ENCODE results near the gene LPCAT1.
"Not testable (repeated sequence)": the region's sequence is repeated elsewhere in the genome, so short reads cannot be mapped to it uniquely, and the experiment has no call there.

LPCAT1 gene

DNA sequence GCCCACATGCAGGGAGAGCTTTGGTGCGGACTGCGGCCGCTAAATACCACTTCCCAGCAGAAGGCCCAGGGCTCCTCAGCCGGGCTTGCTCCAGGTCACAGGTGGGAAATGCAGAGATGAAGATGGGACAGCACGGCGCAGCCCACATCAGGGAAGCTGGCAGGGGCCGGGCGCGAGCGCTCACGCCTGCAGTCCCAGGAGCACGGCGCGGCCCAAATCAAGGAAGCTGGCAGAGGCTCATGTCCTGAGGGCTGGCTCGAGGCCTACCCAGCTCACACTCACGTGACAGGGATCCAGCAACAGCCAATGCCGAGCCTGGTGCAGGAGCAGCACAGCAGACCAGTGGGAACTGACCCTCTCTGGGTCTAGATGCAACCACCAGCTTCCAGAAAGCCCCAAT lies 16.3 kb downstream of the LPCAT1 start:
- H3K9me3 ChIP-seq (ENCODE audit: control insufficient read depth, insufficient read depth, low read length) = no peaks in the 10 kb centered on the region
- no peak overlapping the region for H3K4me3 ChIP-seq (ENCODE audit: low read depth, low read length)
- H3K36me3 ChIP-seq (ENCODE audit: control insufficient read depth, insufficient read depth, low read length) = peaks cover 49% of the 10 kb centered on the region
- no peaks in the 10 kb centered on the region for H3K27me3 ChIP-seq (ENCODE audit: control insufficient read depth, insufficient read depth, low read length)
- peaks cover 11% of the 10 kb centered on the region for H3K4me1 ChIP-seq (ENCODE audit: control insufficient read depth, insufficient read depth, low read length)
- peak overlapping the region; percentile 26 for H3K9ac ChIP-seq (ENCODE audit: low read depth, low read length)

DNA sequence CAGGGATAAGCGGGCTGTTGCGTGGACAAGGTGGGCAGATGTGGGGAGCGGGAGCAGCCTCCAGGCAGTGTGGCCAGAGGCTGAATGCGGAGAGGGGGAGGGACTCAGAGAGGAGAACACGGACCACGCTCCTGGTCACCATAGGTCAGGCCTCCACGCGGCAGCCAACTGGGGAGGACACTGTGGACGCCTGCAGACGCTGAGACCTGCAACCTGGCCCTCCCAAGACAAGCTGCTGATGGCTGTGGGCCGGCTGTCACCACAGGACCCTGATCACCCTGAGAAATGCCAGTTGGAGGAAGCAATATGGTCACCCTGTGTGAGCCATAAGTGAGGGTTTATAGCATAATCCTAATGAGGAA lies 16.8 kb downstream of the LPCAT1 start:
- Histone ChIP-seq H3K9me3 (ENCODE audit: control insufficient read depth, insufficient read depth, low read length) (no peaks in the 10 kb centered on the region), H3K36me3 (ENCODE audit: control insufficient read depth, insufficient read depth, low read length) (peaks cover 44% of the 10 kb centered on the region), H3K4me1 (ENCODE audit: control insufficient read depth, insufficient read depth, low read length) (peaks cover 11% of the 10 kb centered on the region), H3K27me3 (ENCODE audit: control insufficient read depth, insufficient read depth, low read length) (no peaks in the 10 kb centered on the region), H3K9ac (ENCODE audit: low read depth, low read length) (peak overlapping the region; percentile 32), H3K4me3 (ENCODE audit: low read depth, low read length) (no peak overlapping the region)

DNA sequence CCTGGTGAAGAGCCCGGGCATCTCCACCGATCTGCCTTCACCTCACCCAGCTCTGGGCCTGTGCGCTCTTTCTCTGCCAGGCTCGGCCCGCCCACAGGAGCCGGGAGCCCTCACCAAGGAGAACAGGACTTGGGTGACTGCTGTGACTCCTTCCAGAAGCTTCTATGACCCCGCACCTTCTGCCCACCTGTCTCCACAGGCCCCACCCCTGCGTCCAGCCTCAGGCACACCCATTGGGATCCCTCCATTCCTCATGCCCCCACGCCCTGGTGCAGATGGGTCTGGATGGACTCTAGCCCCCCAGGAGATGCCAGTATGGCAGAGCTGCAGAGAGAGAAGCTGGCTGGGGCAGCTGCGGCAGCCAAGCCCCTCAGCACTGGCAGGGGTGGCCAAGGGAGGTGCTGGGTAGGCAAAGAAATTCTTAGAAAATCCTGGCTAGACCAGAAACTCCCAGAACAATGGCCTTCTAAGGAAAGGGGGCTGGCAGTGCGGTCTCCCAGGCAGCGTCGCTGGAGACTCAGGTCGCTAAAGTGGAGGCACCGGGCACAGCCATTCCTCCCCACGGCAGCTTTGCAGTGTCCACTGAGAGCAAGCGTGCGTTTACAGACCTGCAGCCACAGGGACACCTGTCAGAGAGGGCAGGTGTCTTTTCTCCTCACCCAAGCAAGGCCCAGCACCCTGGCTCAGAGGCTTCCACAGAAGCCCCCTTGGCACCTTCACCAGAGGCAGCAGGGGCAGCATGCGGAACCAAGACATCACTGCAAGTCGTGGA lies 17.3 kb downstream of the LPCAT1 start:
- peaks cover 11% of the 10 kb centered on the region for H3K4me1 ChIP-seq (ENCODE audit: control insufficient read depth, insufficient read depth, low read length)
- no peaks in the 10 kb centered on the region for H3K27me3 ChIP-seq (ENCODE audit: control insufficient read depth, insufficient read depth, low read length)
- H3K36me3 ChIP-seq (ENCODE audit: control insufficient read depth, insufficient read depth, low read length) = peaks cover 42% of the 10 kb centered on the region
- no peak overlapping the region for H3K4me3 ChIP-seq (ENCODE audit: low read depth, low read length)
- H3K9ac ChIP-seq (ENCODE audit: low read depth, low read length) = peak overlapping the region; percentile 32
- no peaks in the 10 kb centered on the region for H3K9me3 ChIP-seq (ENCODE audit: control insufficient read depth, insufficient read depth, low read length)

DNA sequence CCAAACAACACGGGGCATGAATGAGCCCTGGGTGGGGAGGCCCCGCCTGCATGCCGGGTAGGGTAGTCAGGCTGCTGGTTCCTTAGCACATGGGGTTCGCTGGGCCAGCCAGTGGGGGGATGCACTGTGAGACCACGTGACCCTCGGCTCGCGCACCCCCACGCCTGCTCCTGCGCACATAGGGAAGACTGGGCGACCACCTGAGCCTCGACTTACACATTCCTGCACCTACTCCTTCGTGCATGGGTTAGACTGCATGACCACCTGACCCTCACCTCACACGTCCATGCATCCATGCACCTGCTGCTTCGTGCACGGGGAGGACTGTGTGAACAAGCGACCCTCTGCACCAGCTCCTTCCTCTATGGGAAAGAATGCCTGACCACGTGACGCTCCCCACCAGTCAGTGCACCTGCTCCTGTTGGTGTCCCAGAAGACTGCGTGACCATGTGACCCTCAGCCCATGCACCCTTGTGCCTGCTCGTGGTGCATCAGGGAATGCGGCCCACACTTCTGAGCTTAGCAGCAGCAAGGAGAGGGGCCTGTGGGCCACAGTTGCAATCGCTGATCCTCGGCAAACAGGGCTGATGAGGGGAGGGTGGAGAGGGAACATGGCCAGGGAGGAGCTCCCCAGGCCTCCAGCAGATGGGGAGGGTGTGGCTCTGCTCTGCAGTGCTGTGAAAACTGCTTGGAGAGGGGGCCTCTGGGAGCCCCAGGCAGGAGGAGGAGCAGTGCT lies 18.1 kb downstream of the LPCAT1 start:
- peaks cover 41% of the 10 kb centered on the region for H3K36me3 ChIP-seq (ENCODE audit: control insufficient read depth, insufficient read depth, low read length)
- no peak overlapping the region for H3K9ac ChIP-seq (ENCODE audit: low read depth, low read length)

DNA sequence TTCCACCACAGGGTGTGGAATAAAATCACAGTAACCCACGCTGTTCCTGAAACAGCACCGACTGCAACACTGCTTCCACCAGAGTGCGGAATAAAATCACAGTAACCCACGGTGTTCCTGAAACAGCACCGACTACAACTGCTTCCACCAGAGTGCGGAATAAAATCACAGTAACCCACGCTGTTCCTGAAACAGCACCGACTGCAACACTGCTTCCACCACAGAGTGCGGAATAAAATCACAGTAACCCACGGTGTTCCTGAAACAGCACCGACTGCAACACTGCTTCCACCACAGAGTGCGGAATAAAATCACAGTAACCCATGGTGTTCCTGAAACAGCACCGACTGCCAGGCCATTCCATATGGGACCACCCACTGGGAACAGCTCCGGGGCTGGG lies 18.7 kb downstream of the LPCAT1 start:
- H3K9me3 ChIP-seq (ENCODE audit: control insufficient read depth, insufficient read depth, low read length); H3K9ac ChIP-seq (ENCODE audit: low read depth, low read length); H3K4me3 ChIP-seq (ENCODE audit: low read depth, low read length); H3K27me3 ChIP-seq (ENCODE audit: control insufficient read depth, insufficient read depth, low read length): not testable (repeated sequence)
- H3K4me1 ChIP-seq (ENCODE audit: control insufficient read depth, insufficient read depth, low read length) = peaks cover 11% of the 10 kb centered on the region
- peaks cover 40% of the 10 kb centered on the region for H3K36me3 ChIP-seq (ENCODE audit: control insufficient read depth, insufficient read depth, low read length)

More for the DNA sequence above, 18.1 kb downstream of the LPCAT1 start:
- Histone ChIP-seq H3K9me3 (ENCODE audit: control insufficient read depth, insufficient read depth, low read length) (no peaks in the 10 kb centered on the region), H3K27me3 (ENCODE audit: control insufficient read depth, insufficient read depth, low read length) (no peaks in the 10 kb centered on the region), H3K4me3 (ENCODE audit: low read depth, low read length) (no peak overlapping the region), H3K4me1 (ENCODE audit: control insufficient read depth, insufficient read depth, low read length) (peaks cover 11% of the 10 kb centered on the region)

DNA sequence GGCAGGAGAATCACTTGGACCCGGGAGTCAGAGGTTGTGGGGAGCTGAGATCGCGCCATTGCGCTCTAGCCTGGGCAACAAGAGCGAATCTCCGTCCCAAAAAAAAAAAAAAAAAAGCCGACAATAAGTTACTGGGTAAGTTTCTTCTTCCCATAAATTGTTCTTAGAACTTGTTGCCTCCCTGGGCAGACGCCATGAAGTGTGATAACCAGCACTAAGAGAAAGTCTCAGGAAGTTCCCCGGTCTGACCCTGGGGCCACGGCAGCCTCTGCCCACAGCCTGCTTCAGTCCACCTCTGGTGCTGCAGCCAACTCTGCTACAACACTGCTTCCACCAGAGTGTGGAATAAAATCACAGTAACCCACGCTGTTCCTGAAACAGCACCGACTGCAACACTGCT lies 19.1 kb downstream of the LPCAT1 start:
- no peak overlapping the region for H3K9ac ChIP-seq (ENCODE audit: low read depth, low read length)
- peaks cover 11% of the 10 kb centered on the region for H3K4me1 ChIP-seq (ENCODE audit: control insufficient read depth, insufficient read depth, low read length)
- H3K36me3 ChIP-seq (ENCODE audit: control insufficient read depth, insufficient read depth, low read length) = peaks cover 42% of the 10 kb centered on the region

DNA sequence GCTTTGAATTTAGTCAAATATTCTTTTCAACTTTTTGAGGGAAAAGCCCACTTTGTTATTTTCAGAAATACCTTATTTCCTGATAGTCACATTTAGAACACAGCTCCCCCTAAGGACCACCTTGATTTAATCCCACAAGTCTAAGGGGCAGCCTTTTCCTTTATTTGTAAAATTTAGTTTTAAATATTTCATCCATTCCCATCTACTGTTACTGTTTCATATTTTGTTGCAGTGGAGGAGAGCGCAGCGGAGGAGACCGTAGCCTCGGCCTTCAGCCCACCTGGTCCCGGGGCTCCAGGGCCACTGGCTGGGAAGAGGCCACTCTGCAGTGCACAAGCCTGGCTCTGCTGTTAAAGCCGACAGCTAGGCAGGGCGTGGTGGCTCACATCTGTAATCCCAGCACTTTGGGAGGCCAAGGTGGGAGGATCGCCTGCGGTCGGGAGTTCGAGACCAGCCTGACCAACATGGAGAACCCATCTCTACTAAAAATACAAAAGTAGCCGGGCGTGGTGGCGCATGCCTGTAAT lies 19.6 kb downstream of the LPCAT1 start:
- H3K36me3 ChIP-seq (ENCODE audit: control insufficient read depth, insufficient read depth, low read length) = peaks cover 38% of the 10 kb centered on the region
- H3K27me3 ChIP-seq (ENCODE audit: control insufficient read depth, insufficient read depth, low read length) = no peaks in the 10 kb centered on the region
- H3K9me3 ChIP-seq (ENCODE audit: control insufficient read depth, insufficient read depth, low read length) = no peaks in the 10 kb centered on the region
- H3K4me3 ChIP-seq (ENCODE audit: low read depth, low read length) = no peak overlapping the region
- H3K4me1 ChIP-seq (ENCODE audit: control insufficient read depth, insufficient read depth, low read length) = peaks cover 11% of the 10 kb centered on the region
- H3K9ac ChIP-seq (ENCODE audit: low read depth, low read length) = no peak overlapping the region

More for the DNA sequence above, 19.1 kb downstream of the LPCAT1 start:
- no peak overlapping the region for H3K4me3 ChIP-seq (ENCODE audit: low read depth, low read length)
- no peaks in the 10 kb centered on the region for H3K9me3 ChIP-seq (ENCODE audit: control insufficient read depth, insufficient read depth, low read length)
- H3K27me3 ChIP-seq (ENCODE audit: control insufficient read depth, insufficient read depth, low read length) = no peaks in the 10 kb centered on the region

DNA sequence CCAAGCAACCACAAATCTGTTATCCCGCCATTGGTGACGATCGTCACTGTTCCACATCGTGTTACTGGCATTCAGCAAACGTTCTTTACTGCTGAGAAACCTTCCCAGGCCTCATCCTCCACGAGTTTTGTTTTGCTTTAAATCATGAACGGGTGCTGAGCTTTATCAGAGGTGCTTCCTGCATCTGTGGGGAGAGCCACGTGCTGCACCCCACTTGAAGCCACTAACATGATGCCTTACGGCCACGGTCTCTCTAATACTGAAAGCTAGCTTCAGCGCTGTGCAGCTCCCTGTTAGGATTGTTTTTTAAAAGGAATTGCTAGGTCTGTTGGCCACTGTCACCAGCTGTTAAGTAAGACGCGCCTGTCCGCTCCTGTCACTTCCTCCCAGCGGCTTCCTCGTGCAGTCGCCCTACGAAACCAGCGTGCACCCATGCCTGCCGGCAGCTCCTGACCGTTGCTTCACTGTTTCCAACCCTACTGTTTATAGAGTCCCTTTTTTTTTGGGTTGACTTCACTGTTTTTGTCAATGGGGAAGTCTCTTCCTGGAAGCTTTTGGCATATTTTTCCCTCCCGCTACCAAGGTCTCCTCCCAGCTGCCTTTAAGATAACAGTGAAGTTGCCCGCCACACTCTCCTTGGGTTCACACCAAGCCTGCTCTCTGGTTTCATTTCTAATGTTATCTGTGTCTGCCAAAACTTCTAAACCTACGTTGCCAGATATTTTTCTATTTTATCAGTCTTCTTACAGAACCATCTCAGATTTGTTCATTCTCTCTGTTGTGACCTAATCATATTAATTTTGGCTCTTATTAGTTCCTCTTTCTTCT lies 20.3 kb downstream of the LPCAT1 start:
- Histone ChIP-seq H3K27me3 (ENCODE audit: control insufficient read depth, insufficient read depth, low read length) (no peaks in the 10 kb centered on the region), H3K4me1 (ENCODE audit: control insufficient read depth, insufficient read depth, low read length) (peaks cover 11% of the 10 kb centered on the region), H3K9me3 (ENCODE audit: control insufficient read depth, insufficient read depth, low read length) (no peaks in the 10 kb centered on the region), H3K4me3 (ENCODE audit: low read depth, low read length) (no peak overlapping the region), H3K9ac (ENCODE audit: low read depth, low read length) (no peak overlapping the region), H3K36me3 (ENCODE audit: control insufficient read depth, insufficient read depth, low read length) (peaks cover 36% of the 10 kb centered on the region)

DNA sequence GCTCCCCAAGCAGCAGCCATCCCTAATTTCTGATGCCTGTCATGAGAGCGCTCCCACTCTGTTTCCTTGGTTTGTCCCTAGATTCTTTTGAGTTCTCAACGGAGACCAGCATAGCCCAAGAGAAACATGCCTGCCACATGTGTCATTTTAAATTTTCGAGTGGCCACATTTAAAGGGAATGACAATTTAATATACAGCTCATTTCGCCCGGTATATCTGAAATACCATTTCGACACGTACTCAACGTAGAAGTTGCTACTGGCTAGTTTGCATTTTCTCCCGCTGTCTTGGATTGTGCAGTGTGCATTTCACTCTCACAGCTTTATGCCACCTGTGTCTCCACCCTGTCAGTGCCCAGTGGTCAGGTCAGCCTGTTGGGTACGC lies 21.0 kb downstream of the LPCAT1 start:
- H3K4me1 ChIP-seq (ENCODE audit: control insufficient read depth, insufficient read depth, low read length) = peaks cover 11% of the 10 kb centered on the region
- no peak overlapping the region for H3K4me3 ChIP-seq (ENCODE audit: low read depth, low read length)
- no peaks in the 10 kb centered on the region for H3K9me3 ChIP-seq (ENCODE audit: control insufficient read depth, insufficient read depth, low read length)
- no peak overlapping the region for H3K9ac ChIP-seq (ENCODE audit: low read depth, low read length)
- H3K27me3 ChIP-seq (ENCODE audit: control insufficient read depth, insufficient read depth, low read length) = no peaks in the 10 kb centered on the region
- peaks cover 41% of the 10 kb centered on the region for H3K36me3 ChIP-seq (ENCODE audit: control insufficient read depth, insufficient read depth, low read length)

DNA sequence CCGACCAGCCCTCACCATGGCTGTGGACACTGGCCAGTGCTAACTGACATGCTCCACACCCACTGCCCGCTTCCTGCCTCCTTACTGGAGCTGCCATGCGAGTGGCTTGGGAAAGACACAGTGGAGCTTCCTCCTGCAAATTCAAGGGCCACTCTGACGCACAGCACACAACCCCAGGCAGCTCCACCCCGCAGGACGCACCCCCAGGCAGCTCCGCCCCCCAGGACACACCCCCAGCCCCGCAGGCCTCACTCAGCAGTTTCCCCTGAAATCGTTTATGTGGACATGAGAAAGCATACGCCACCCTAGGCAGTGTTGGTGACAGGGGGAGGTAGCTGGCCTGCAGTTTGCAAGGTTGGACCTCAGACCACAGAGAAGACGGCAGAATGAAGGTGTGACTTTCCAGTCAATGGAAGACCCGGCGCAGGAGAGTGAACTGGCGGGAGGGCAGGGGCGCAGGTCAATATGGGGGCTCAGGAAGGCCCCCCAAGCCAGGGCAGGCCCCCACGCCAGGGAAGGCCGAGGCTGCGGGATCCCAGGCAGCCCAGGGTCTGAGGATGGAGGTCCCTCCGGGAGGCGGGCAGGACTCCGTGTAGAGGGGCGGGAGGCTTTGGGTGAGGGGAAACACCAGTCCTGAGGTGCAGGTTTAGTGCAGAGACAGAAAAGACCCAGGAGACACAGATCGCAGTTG lies 21.6 kb downstream of the LPCAT1 start:
- Histone ChIP-seq H3K4me1 (ENCODE audit: control insufficient read depth, insufficient read depth, low read length) (peaks cover 11% of the 10 kb centered on the region), H3K27me3 (ENCODE audit: control insufficient read depth, insufficient read depth, low read length) (no peaks in the 10 kb centered on the region), H3K9ac (ENCODE audit: low read depth, low read length) (no peak overlapping the region), H3K4me3 (ENCODE audit: low read depth, low read length) (no peak overlapping the region), H3K9me3 (ENCODE audit: control insufficient read depth, insufficient read depth, low read length) (no peaks in the 10 kb centered on the region), H3K36me3 (ENCODE audit: control insufficient read depth, insufficient read depth, low read length) (peaks cover 43% of the 10 kb centered on the region)

DNA sequence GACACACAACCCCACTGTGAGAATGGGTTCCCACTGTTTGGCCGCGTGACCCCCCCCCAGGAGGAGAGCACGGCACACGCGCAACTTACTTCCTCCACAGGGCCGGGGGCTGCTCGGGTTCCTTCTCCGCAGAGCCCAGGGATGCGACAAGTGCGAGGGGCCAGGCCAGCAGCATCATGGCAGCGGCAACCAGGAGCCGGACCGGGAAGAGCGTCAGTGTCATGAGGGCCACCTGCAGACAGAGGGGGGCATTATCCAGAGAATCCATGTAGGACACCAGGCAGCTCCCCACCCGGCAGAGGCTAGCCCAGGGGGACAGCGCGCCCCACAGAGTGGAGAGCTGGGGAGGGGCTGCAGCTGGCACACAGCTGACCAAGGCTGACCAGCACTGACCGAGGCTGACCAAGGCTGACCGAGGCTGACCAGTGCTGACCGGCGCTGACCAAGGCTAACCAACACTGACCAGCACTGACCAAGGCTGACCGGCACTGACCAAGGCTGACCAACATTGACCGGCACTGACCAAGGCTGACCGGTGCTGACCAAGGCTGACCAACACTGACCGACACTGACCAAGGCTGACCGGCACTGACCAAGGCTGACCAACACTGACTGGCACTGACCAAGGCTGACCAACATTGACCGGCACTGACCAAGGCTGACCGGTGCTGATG lies 22.3 kb downstream of the LPCAT1 start:
- peaks cover 11% of the 10 kb centered on the region for H3K4me1 ChIP-seq (ENCODE audit: control insufficient read depth, insufficient read depth, low read length)
- no peaks in the 10 kb centered on the region for H3K9me3 ChIP-seq (ENCODE audit: control insufficient read depth, insufficient read depth, low read length)
- no peak overlapping the region for H3K4me3 ChIP-seq (ENCODE audit: low read depth, low read length)
- H3K9ac ChIP-seq (ENCODE audit: low read depth, low read length) = no peak overlapping the region
- no peaks in the 10 kb centered on the region for H3K27me3 ChIP-seq (ENCODE audit: control insufficient read depth, insufficient read depth, low read length)
- peaks cover 42% of the 10 kb centered on the region for H3K36me3 ChIP-seq (ENCODE audit: control insufficient read depth, insufficient read depth, low read length)

Measured in iPS-15b (cell line).